Activated T-cell treated with anti-CD3 and anti-CD28 coated beads, Interleukin-2, amount 50 U/mL, for 4 hours (primary cell): Measurements from ENCODE around the gene CFAP210. TPM values are rescaled to one million over a fixed set of nuclear protein-coding genes. Genes with fewer than 3 reads are reported as not detected.
"Not testable (repeated sequence)": the region's sequence is repeated elsewhere in the genome, so short reads cannot be mapped to it uniquely, and the experiment has no call there.

Source experiments
- ATAC-seq, 2 donors: fragments of 200-7000 bp; cut with Tn5 transposase; one replicate each; pipeline ENCODE4 v1.10.0; 2021
- DNase-seq: peaks from one replicate; pipeline ENCODE4 v3.0.0-alpha.2; 2020
- H3K27me3 Mint-ChIP-seq: one replicate; pipeline ENCODE4 v1.8.0; 2021; ENCODE audit warnings: low read depth, mixed read lengths
- H3K36me3 Mint-ChIP-seq: one replicate; pipeline ENCODE4 v1.8.0; 2022; ENCODE audit warnings: mixed read lengths; ENCODE audit not compliant: insufficient read depth
- H3K4me1 Mint-ChIP-seq: one replicate; pipeline ENCODE4 v1.8.0; 2021; ENCODE audit warnings: low read depth, mixed read lengths
- H3K4me3 Mint-ChIP-seq: one replicate; pipeline ENCODE4 v1.8.0; 2021; ENCODE audit warnings: mild to moderate bottlenecking, moderate library complexity, mixed read lengths
- H3K9me3 Mint-ChIP-seq: one replicate; pipeline ENCODE4 v1.8.0; 2021; ENCODE audit warnings: mixed read lengths
- total RNA-seq, 3 donors: library from RNA; stranded (reverse); gene quantifications; one replicate each; pipeline ENCODE4 v1.2.1, GENCODE V29; 2021

The CFAP210 gene
- total RNA-seq, 3 donors from 2014 or later: 0.08 to 0.43 TPM; not detected in 1

- DNase-seq: no peak
- Mint-ChIP-seq H3K9me3 (no peaks in the 10 kb centered on the region), H3K27me3 (peaks cover 8% of the 10 kb centered on the region), H3K36me3 (no peaks in the 10 kb centered on the region), H3K4me1 (no peaks in the 10 kb centered on the region), H3K4me3 (no peak overlapping the region)
- no peak for ATAC-seq
Measured at GRCh38 chr2:169647496-169647895, 46.7 kb downstream of the CFAP210 start.

- ATAC-seq (no peak), DNase-seq (no peak)
- Mint-ChIP-seq H3K36me3 (peaks cover 13% of the 10 kb centered on the region), H3K4me1 (no peaks in the 10 kb centered on the region), H3K9me3 (no peaks in the 10 kb centered on the region), H3K27me3 (no peaks in the 10 kb centered on the region), H3K4me3 (no peak overlapping the region)
Measured at GRCh38 chr2:169644173-169644572, 50.0 kb downstream of the CFAP210 start.

- Mint-ChIP-seq H3K36me3 (peaks cover 22% of the 10 kb centered on the region), H3K27me3 (no peaks in the 10 kb centered on the region), H3K4me1 (no peaks in the 10 kb centered on the region), H3K4me3 (no peak overlapping the region), H3K9me3 (no peaks in the 10 kb centered on the region)
- DNase-seq: no peak
- ATAC-seq: no peak
Measured at GRCh38 chr2:169641464-169641863, 52.7 kb downstream of the CFAP210 start.

- DNase-seq (no peak), ATAC-seq (no peak)
- Mint-ChIP-seq H3K36me3 (peaks cover 22% of the 10 kb centered on the region), H3K27me3 (no peaks in the 10 kb centered on the region), H3K4me3 (no peak overlapping the region), H3K9me3 (no peaks in the 10 kb centered on the region), H3K4me1 (no peaks in the 10 kb centered on the region)
Measured at GRCh38 chr2:169640104-169640503, 54.1 kb downstream of the CFAP210 start.

GRCh38 chr2:169637620-169638019 lies 56.6 kb downstream of the CFAP210 start:
- Mint-ChIP-seq H3K4me3 (no peak overlapping the region), H3K36me3 (peaks cover 27% of the 10 kb centered on the region), H3K4me1 (no peaks in the 10 kb centered on the region), H3K9me3 (no peaks in the 10 kb centered on the region), H3K27me3 (no peaks in the 10 kb centered on the region)
- ATAC-seq (no peak), DNase-seq (no peak)

GRCh38 chr2:169636440-169637097 lies 57.6 kb downstream of the CFAP210 start:
- H3K4me1 Mint-ChIP-seq: no peaks in the 10 kb centered on the region
- no peak for DNase-seq

GRCh38 chr2:169625781-169626180 lies 68.4 kb downstream of the CFAP210 start:
- H3K36me3 Mint-ChIP-seq: peaks cover 18% of the 10 kb centered on the region
- no peaks in the 10 kb centered on the region for H3K9me3 Mint-ChIP-seq
- H3K27me3 Mint-ChIP-seq: no peaks in the 10 kb centered on the region
- DNase-seq: no peak
- H3K4me3 Mint-ChIP-seq: no peak overlapping the region
- peaks cover 7% of the 10 kb centered on the region for H3K4me1 Mint-ChIP-seq
- ATAC-seq: no peak

More at GRCh38 chr2:169636440-169637097, 57.6 kb downstream of the CFAP210 start:
- H3K27me3 Mint-ChIP-seq: no peaks in the 10 kb centered on the region
- no peak for ATAC-seq
- H3K9me3 Mint-ChIP-seq: no peaks in the 10 kb centered on the region
- no peak overlapping the region for H3K4me3 Mint-ChIP-seq
- peaks cover 26% of the 10 kb centered on the region for H3K36me3 Mint-ChIP-seq

- Mint-ChIP-seq H3K4me1 (peaks cover 21% of the 10 kb centered on the region), H3K4me3 (no peak overlapping the region), H3K9me3 (no peaks in the 10 kb centered on the region), H3K36me3 (peaks cover 37% of the 10 kb centered on the region), H3K27me3 (no peaks in the 10 kb centered on the region)
- DNase-seq (no peak), ATAC-seq (no peak)
Measured at GRCh38 chr2:169623235-169623634, 71.0 kb downstream of the CFAP210 start.

- Mint-ChIP-seq H3K9me3 (peaks cover 1% of the 10 kb centered on the region), H3K4me1 (peaks cover 32% of the 10 kb centered on the region), H3K4me3 (no peak overlapping the region), H3K27me3 (no peaks in the 10 kb centered on the region), H3K36me3 (peaks cover 61% of the 10 kb centered on the region)
- no peak for DNase-seq
- no peak for ATAC-seq
Measured at GRCh38 chr2:169620509-169620908, 73.7 kb downstream of the CFAP210 start.

- no peak for DNase-seq
- Mint-ChIP-seq H3K9me3 (peaks cover 3% of the 10 kb centered on the region), H3K27me3 (no peaks in the 10 kb centered on the region), H3K36me3 (peaks cover 65% of the 10 kb centered on the region), H3K4me3 (no peak overlapping the region), H3K4me1 (peaks cover 32% of the 10 kb centered on the region)
- ATAC-seq: no peak
Measured at GRCh38 chr2:169619946-169620345, 74.3 kb downstream of the CFAP210 start.

GRCh38 chr2:169615982-169616381 lies 78.2 kb downstream of the CFAP210 start:
- not testable (repeated sequence) for H3K27me3 Mint-ChIP-seq, DNase-seq, ATAC-seq, H3K9me3 Mint-ChIP-seq, H3K4me3 Mint-ChIP-seq
- H3K4me1 Mint-ChIP-seq: peaks cover 25% of the 10 kb centered on the region
- H3K36me3 Mint-ChIP-seq: peaks cover 76% of the 10 kb centered on the region

- H3K27me3 Mint-ChIP-seq: no peaks in the 10 kb centered on the region
- H3K36me3 Mint-ChIP-seq: peaks cover 80% of the 10 kb centered on the region
- peaks cover 3% of the 10 kb centered on the region for H3K9me3 Mint-ChIP-seq
- H3K4me3 Mint-ChIP-seq: no peak overlapping the region
- ATAC-seq (no peak), DNase-seq (no peak)
- H3K4me1 Mint-ChIP-seq: peaks cover 15% of the 10 kb centered on the region
Measured at GRCh38 chr2:169613876-169614275, 80.3 kb downstream of the CFAP210 start.

GRCh38 chr2:169609264-169609663 lies 84.9 kb downstream of the CFAP210 start:
- Mint-ChIP-seq H3K4me1 (no peaks in the 10 kb centered on the region), H3K9me3 (no peaks in the 10 kb centered on the region), H3K4me3 (no peak overlapping the region), H3K27me3 (no peaks in the 10 kb centered on the region), H3K36me3 (peaks cover 52% of the 10 kb centered on the region)
- no peak for ATAC-seq
- DNase-seq: no peak

GRCh38 chr2:169599568-169599967 lies 94.6 kb downstream of the CFAP210 start:
- ATAC-seq: no peak
- Mint-ChIP-seq H3K36me3 (peaks cover 13% of the 10 kb centered on the region), H3K4me1 (peaks cover 38% of the 10 kb centered on the region), H3K4me3 (no peak overlapping the region), H3K27me3 (no peaks in the 10 kb centered on the region), H3K9me3 (no peaks in the 10 kb centered on the region)
- DNase-seq: no peak

- no peaks in the 10 kb centered on the region for H3K27me3 Mint-ChIP-seq
- peaks cover 38% of the 10 kb centered on the region for H3K4me1 Mint-ChIP-seq
- H3K4me3 Mint-ChIP-seq: no peak overlapping the region
- H3K36me3 Mint-ChIP-seq: peaks cover 11% of the 10 kb centered on the region
- ATAC-seq (no peak), DNase-seq (no peak)
- H3K9me3 Mint-ChIP-seq: no peaks in the 10 kb centered on the region
Measured at GRCh38 chr2:169598982-169599381, 95.2 kb downstream of the CFAP210 start.
